Pancreas (tissue), 10 donors: ENCODE measurements around the gene TPCN2. TPM values are rescaled to one million over a fixed set of nuclear protein-coding genes. Genes with fewer than 3 reads are reported as not detected.

ENCODE experiments used
- ATAC-seq, 4 donors: fragments of 200-7000 bp; cut with Tn5 transposase; one replicate each; pipeline versions ENCODE4 v1.8.0 to v1.9.1; 2020; ENCODE audit warnings: mild to moderate bottlenecking in 4 of 4, moderate library complexity in 4 of 4
- DNase-seq, 6 donors: peaks; one replicate each; pipeline ENCODE4 v3.0.0-alpha.2; 2020
- FAIRE-seq: peaks from 2 replicates; lab custom pipeline; 2012; peaks lifted over from hg19 to GRCh38; lab: Jason Lieb, UNC
- H3K27ac ChIP-seq, 4 donors: fragments of 200-600 bp; sonication (generic); 1 replicate in 3 of 4; 2 replicates in 1 of 4; pipeline versions ENCODE4 v1.5.0 to v1.8.0; 2020
- H3K27me3 ChIP-seq, 4 donors: fragments of 200-600 bp; one replicate each; pipeline ENCODE4 v1.8.0; 2021
- H3K36me3 ChIP-seq, 3 donors: fragments of 200-600 bp; sonication (generic) in 1 of 3; one replicate each; pipeline versions ENCODE4 v1.5.0 to v1.8.0; 2020 to 2021
- H3K4me1 ChIP-seq, 3 donors: fragments of 200-600 bp; one replicate each; pipeline ENCODE4 v1.8.0; 2021
- H3K4me3 ChIP-seq, 4 donors: fragments of 200-600 bp; sonication (generic) in 2 of 4; one replicate each; pipeline versions ENCODE4 v1.5.0 to v1.8.0; 2020 to 2021
- H3K9me3 ChIP-seq, 4 donors: fragments of 200-600 bp; one replicate each; pipeline ENCODE4 v1.8.0; 2021
- WGBS, 2 donors: extraction: QIAGEN DNeasy Blood & Tissue Kit; methylation state at CpG; one replicate each; pipeline ENCODE4 v1.1.7; 2013; 5-methylcytosine and 5-hydroxymethylcytosine counted together
- intact Hi-C, 3 donors: fragments of 100-400 bp; cut with DNase I; formaldehyde crosslinking; loops; one replicate each; pipeline versions ENCODE4 v1.11.1 to v1.14.2; 2022
- polyA plus RNA-seq, 2 donors: library from polyadenylated mRNA; stranded (reverse); fragments of 200-250 nt; gene quantifications; one replicate each; pipeline ENCODE4 v1.2.3, GENCODE V29; 2013
- total RNA-seq, 6 donors: library from RNA; stranded (reverse); fragmentation: NEBNext Ultra II Directional in 4 of 6; extraction: Animal tissue kit (Norgen Biotek cat#: 25700) in 4 of 6; gene quantifications; one replicate each; pipeline versions ENCODE4 v1.2.1 to v1.2.4, GENCODE V29; 2021 to 2023
- TF ChIP-seq, protein P1 (sequence below), 4 donors: fragments of 200-600 bp; sonication (generic) in 3 of 4; IDR thresholded peaks; one replicate each; pipeline versions ENCODE4 v1.5.0 to v1.8.0; 2021; ENCODE audit warnings: antibody characterized with exemption in 4 of 4
- donor health status: healthy with polysubstance abuse.
- donor health status: DM: no; HTN: no; CAD: no; lungs with moderate emphysema.
- donor health status: DM: no; HTN: no; CAD: no.
- donor health status: control.
- donor health status: control.
- donor health status: Bipolar disorder and iron deficiency.
- donor health status: DM: yes; HTN: yes; CAD: no.
- donor health status: DM: no; HTN: no; CAD: no.
- donor health status: DM: no; HTN: no; CAD: no.
- donor health status: DM: yes; HTN: yes; CAD: no.

Gene TPCN2
- total and polyA plus RNA-seq, 8 donors: 5.6 to 13.5 (median 9.9) TPM

DNA sequence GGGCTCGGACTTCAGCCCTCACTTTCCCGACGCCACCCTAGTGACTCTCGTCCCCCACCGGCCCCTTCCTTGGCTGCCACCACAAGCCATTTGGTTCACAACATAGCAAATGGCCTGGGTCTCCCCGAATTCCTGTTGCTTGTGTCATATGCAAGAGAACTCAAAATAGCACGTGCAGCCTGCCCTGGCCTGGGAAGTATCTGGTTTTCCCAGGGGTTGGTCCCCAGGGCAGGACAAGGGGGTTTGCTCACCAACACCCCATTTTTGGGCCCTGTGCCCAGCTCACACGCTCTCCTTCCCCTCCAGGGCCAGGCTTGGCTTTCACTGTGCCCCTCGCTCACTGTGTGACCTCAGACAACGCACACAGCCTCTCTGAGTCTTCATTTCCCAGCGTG lies 12.8 kb upstream of the TPCN2 start:
- no peaks in the 10 kb centered on the region for H3K36me3 ChIP-seq
- FAIRE-seq (no peak), DNase-seq (peak in 1 of 6 donors; percentile 15), ATAC-seq (no peak)
- no peaks in the 10 kb centered on the region for H3K4me1 ChIP-seq
- H3K27me3 ChIP-seq: no peaks in the 10 kb centered on the region
- intact Hi-C loops: no loop called here
- TF ChIP-seq, protein P1, sequence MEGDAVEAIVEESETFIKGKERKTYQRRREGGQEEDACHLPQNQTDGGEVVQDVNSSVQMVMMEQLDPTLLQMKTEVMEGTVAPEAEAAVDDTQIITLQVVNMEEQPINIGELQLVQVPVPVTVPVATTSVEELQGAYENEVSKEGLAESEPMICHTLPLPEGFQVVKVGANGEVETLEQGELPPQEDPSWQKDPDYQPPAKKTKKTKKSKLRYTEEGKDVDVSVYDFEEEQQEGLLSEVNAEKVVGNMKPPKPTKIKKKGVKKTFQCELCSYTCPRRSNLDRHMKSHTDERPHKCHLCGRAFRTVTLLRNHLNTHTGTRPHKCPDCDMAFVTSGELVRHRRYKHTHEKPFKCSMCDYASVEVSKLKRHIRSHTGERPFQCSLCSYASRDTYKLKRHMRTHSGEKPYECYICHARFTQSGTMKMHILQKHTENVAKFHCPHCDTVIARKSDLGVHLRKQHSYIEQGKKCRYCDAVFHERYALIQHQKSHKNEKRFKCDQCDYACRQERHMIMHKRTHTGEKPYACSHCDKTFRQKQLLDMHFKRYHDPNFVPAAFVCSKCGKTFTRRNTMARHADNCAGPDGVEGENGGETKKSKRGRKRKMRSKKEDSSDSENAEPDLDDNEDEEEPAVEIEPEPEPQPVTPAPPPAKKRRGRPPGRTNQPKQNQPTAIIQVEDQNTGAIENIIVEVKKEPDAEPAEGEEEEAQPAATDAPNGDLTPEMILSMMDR (IDR thresholded peaks at IDR 0.05): no peak
- no peak overlapping the region for H3K27ac ChIP-seq
- 67 to 81% methylated on average over 11 of the region's 11 CpGs for WGBS, 2 donors
- H3K4me3 ChIP-seq: no peak overlapping the region
- no peaks in the 10 kb centered on the region for H3K9me3 ChIP-seq

DNA sequence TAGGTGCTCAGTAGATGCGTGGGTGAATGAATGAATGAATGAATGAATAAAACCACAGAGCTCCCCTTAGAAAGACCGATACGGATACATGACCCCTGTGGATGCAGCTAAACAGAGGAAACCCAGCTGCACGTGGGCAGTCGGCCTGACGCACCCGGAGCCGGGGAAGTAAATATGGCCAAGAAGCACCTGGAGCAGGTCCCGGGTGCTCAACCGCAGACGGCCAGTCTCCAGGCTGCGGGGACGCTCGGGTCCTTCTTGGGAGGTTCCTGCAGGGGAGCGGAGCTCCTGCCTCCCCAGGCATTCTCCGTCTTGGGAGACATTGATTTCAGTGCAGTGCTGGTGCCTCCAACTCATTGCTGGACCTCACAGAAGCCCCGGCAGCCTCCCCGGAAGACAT lies 11.7 kb upstream of the TPCN2 start:
- DNase-seq: no peak
- H3K4me1 ChIP-seq: no peaks in the 10 kb centered on the region
- FAIRE-seq: no peak
- no peak overlapping the region for H3K4me3 ChIP-seq
- H3K9me3 ChIP-seq: no peaks in the 10 kb centered on the region
- 60 to 71% methylated on average over 16 to 18 of the region's 18 CpGs for WGBS, 2 donors
- TF ChIP-seq, protein P1 (IDR thresholded peaks at IDR 0.05): no peak
- no peaks in the 10 kb centered on the region for H3K27me3 ChIP-seq
- H3K36me3 ChIP-seq: no peaks in the 10 kb centered on the region
- no peak overlapping the region for H3K27ac ChIP-seq
- no peak for ATAC-seq
- intact Hi-C loops: no loop called here

DNA sequence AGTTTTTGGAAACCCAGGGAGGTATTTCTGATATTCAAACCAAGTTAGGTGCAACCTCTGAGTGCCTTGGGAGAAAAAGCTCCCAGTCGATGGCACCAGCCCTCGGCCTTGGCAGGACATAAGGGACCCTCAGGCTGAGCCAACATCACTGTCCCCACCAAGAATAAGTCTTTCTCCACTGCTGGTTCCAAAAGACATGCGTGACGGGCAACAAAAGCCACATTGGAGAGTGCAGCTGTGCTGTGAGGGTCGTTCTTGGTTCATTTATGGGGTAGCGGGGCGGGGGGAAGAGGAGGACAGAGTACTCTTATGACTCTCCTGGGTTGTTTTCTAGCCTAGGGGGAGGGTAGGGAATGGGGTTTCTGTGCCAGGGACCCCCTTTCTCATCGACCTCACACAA lies 11.2 kb upstream of the TPCN2 start:
- FAIRE-seq: no peak
- Histone ChIP-seq H3K36me3 (no peaks in the 10 kb centered on the region), H3K9me3 (no peaks in the 10 kb centered on the region), H3K27me3 (no peaks in the 10 kb centered on the region), H3K4me3 (no peak overlapping the region), H3K4me1 (no peaks in the 10 kb centered on the region), H3K27ac (no peak overlapping the region)
- intact Hi-C loops: no loop called here
- DNase-seq: no peak
- ATAC-seq: no peak
- TF ChIP-seq, protein P1 (IDR thresholded peaks at IDR 0.05): no peak
- WGBS, 2 donors: 68 to 80% methylated on average over 8 of the region's 8 CpGs

DNA sequence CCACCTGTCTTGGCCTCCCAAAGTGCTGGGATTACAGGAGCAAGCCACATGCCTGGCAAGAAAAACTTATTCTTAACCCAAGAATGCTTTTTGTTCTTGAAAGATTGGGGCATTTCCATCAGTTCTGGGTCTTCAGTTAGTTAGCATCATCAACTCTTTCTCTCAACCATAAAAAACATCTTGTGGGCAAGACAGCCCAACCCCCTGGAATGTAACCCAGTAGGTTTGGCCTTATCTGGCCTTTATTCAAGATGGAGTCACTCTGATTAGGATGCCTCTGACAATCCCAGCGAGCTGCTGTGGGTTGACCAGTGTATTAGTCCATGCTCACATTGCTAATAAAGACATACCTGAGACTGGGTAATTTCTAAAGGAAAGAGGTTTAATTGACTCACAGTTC lies 9.2 kb upstream of the TPCN2 start:
- FAIRE-seq: no peak
- no peak for DNase-seq
- WGBS, 2 donors: 84% methylated on average over 1 of the region's 1 CpG
- TF ChIP-seq, protein P1 (IDR thresholded peaks at IDR 0.05): no peak
- Histone ChIP-seq H3K4me1 (no peaks in the 10 kb centered on the region), H3K9me3 (no peaks in the 10 kb centered on the region), H3K27ac (no peak overlapping the region), H3K4me3 (no peak overlapping the region), H3K36me3 (no peaks in the 10 kb centered on the region), H3K27me3 (no peaks in the 10 kb centered on the region)
- ATAC-seq: no peak
- intact Hi-C loops: no loop called here

DNA sequence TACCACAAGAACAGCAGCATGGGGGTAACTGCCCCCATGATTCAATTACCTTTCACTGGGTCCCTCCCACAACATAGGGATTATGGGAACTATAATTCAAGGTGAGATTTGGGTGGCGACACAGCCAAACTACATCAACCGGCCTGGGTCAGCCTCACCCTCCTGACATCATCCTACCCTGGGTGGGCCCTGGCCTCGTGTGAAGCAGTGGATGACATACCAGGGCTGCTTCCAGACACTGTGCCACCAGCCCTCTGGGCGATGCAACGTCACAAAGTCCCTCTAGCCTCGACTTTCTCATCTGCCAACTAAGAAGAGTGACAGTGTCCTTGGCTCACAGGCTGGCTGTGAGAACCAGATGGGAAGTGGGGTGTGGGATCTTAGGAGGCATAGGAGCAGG lies 8.7 kb upstream of the TPCN2 start:
- intact Hi-C loops: no loop called here
- H3K27me3 ChIP-seq: no peaks in the 10 kb centered on the region
- no peak overlapping the region for H3K27ac ChIP-seq

More for the DNA sequence above, 8.7 kb upstream of the TPCN2 start:
- TF ChIP-seq, protein P1 (IDR thresholded peaks at IDR 0.05): no peak
- Histone ChIP-seq H3K4me3 (no peak overlapping the region), H3K4me1 (no peaks in the 10 kb centered on the region), H3K9me3 (no peaks in the 10 kb centered on the region), H3K36me3 (no peaks in the 10 kb centered on the region)
- DNase-seq (no peak), FAIRE-seq (no peak), ATAC-seq (no peak)
- WGBS, 2 donors: 71 to 78% methylated on average over 6 of the region's 6 CpGs
